Esophagus squamous epithelium (tissue), 4 donors: Measurements from ENCODE around the gene CCDC102A.

Experiments
- CTCF ChIP-seq, 6 experiments: fragments of 450-650 bp in 4 of 6; fragments of 200-600 bp in 2 of 6; sonication (generic) in 2 of 6; IDR thresholded peaks; one replicate each; pipeline ENCODE4 v1.5.1; 2016 to 2019; ENCODE audit warnings: antibody characterized with exemption in 6 of 6, mild to moderate bottlenecking in 4 of 6, moderate library complexity in 4 of 6
- POLR2A ChIP-seq, 4 donors: fragments of 450-650 bp; IDR thresholded peaks; one replicate each; pipeline ENCODE4 v1.6.1; 2017; ENCODE audit warnings: antibody characterized with exemption in 4 of 4, mild to moderate bottlenecking in 4 of 4, moderate library complexity in 3 of 4

DNA sequence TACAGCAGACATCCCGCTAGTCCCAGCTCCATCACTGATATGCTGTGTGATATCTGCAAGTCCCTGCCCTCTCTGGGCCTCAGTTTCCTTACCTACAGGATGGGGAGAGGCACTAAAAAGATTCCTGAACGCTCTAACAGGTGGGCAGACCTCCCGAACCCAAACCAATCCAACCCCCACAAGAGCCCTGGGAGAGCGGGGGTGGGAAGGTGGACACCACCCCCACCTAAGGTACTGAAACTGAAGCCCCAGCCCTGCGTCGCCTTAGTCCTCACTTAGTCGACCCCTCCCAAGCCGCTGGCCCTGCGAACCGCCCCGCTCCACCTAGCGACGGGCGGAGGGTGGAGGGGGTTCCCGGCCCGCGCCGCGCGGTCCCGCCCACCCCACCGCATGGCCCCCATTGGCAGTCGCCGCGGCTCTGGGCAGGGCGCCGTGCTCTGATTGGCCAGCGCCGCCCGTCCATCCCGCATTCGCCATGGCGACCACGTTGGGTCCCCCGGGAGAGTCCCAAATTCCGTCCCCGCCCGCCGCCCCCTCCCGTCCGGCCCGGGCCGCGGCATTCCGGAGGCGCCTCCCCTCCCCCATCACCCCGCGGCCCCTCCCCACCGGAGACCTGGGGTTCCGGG, 578 bp downstream of the CCDC102A start:
- TF ChIP-seq POLR2A (IDR thresholded peaks at IDR 0.05) (no peak), CTCF (IDR thresholded peaks at IDR 0.05) (peak in 1 of 6 experiments; percentile 12)
